Stimulated activated CD8-positive, alpha-beta memory T cell treated with anti-CD3 and anti-CD28 coated beads, Interleukin-15, amount 100 ng/mL, for 24 hours (primary cell): Measurements from ENCODE around the gene MAK.
"Not testable (repeated sequence)": the region's sequence is repeated elsewhere in the genome, so short reads cannot be mapped to it uniquely, and the experiment has no call there.

Source experiments
- DNase-seq: peaks from one replicate; pipeline ENCODE4 v3.0.0-alpha.2; 2020; ENCODE audit warnings: low read depth

Gene MAK

GRCh38 chr6:10725044-10725443 lies 113.3 kb downstream of the MAK start:
- no peak for DNase-seq

GRCh38 chr6:10723567-10723881 lies 114.8 kb downstream of the MAK start:
- DNase-seq: no peak

GRCh38 chr6:10722820-10723566 lies 115.3 kb downstream of the MAK start, which contains the start of gene TMEM14C:
Gene TMEM14C, plus strand, starts transcription at chr6:10723070. Its CDS starts 1,544 bp downstream, at chr6:10724614.
- DNase-seq: peak; percentile 67

GRCh38 chr6:10722570-10722819 lies 115.8 kb downstream of the MAK start:
- no peak for DNase-seq

GRCh38 chr6:10721850-10722569 lies 116.3 kb downstream of the MAK start:
- DNase-seq: no peak

- DNase-seq: not testable (repeated sequence)
Measured at GRCh38 chr6:10720960-10721849, 117.1 kb downstream of the MAK start.

GRCh38 chr6:10720265-10720959 lies 117.9 kb downstream of the MAK start:
- peak; percentile 33 for DNase-seq

- no peak for DNase-seq
Measured at GRCh38 chr6:10719964-10720264, 118.4 kb downstream of the MAK start.

GRCh38 chr6:10719296-10719963 lies 118.9 kb downstream of the MAK start:
- DNase-seq: no peak

GRCh38 chr6:10713962-10714361 lies 124.4 kb downstream of the MAK start:
- DNase-seq: no peak
